ENCODE data around the gene OR5B12.

- TF ChIP-seq CTCF (IDR thresholded peaks at IDR 0.05) (no peak), POLR2A (IDR thresholded peaks at IDR 0.05) (no peak)
Measured at GRCh38 chr11:58444300-58444699, 2.3 kb upstream of the OR5B12 start.

All from prostate gland (tissue), 2 donors.